Activated naive CD8-positive, alpha-beta T cell treated with anti-CD3 and anti-CD28 coated beads, Interleukin-2, amount 10 ng/mL, durations not matched to agents 7 days and 5 days (primary cell): ENCODE data around the gene ARHGAP18. TPM values are rescaled to one million over a fixed set of nuclear protein-coding genes. Genes with fewer than 3 reads are reported as not detected.

ENCODE experiments used
- ATAC-seq: fragments of 150-1000 bp; cut with Tn5 transposase; one replicate; pipeline ENCODE4 v1.10.0; 2021; ENCODE audit warnings: low read depth, moderate library complexity
- POLR2A ChIA-PET: fragments of 350-600 bp; sonication (Branson Sonifier 250); formaldehyde crosslinking; loops from one replicate; lab custom pipeline; 2021; ENCODE audit warnings: antibody characterized with exemption; lab: Charles Lee
- DNase-seq: peaks from one replicate; pipeline ENCODE4 v3.0.0; 2021
- H3K27ac Mint-ChIP-seq: one replicate; pipeline ENCODE4 v1.8.0; 2022; ENCODE audit warnings: mild to moderate bottlenecking, mixed read lengths
- H3K27me3 Mint-ChIP-seq: one replicate; pipeline ENCODE4 v1.8.0; 2022; ENCODE audit warnings: mild to moderate bottlenecking, moderate library complexity, mixed read lengths
- H3K36me3 Mint-ChIP-seq: one replicate; pipeline ENCODE4 v1.8.0; 2021; ENCODE audit warnings: mild to moderate bottlenecking, mixed read lengths
- H3K4me1 Mint-ChIP-seq: one replicate; pipeline ENCODE4 v1.8.0; 2021; ENCODE audit warnings: mixed read lengths
- H3K4me3 Mint-ChIP-seq: one replicate; pipeline ENCODE4 v1.8.0; 2022; ENCODE audit warnings: mild to moderate bottlenecking, moderate library complexity, mixed read lengths
- H3K9me3 Mint-ChIP-seq: one replicate; pipeline ENCODE4 v1.8.0; 2021; ENCODE audit warnings: mixed read lengths
- total RNA-seq, 2 experiments: library from RNA; stranded (reverse); gene quantifications; one replicate each; pipeline ENCODE4 v1.2.3, GENCODE V29; 2021

Gene ARHGAP18
- total RNA-seq, 2 experiments from 2014 or later: 12.1 to 12.7 TPM

GRCh38 chr6:129667621-129668020 is 42.4 kb downstream of the ARHGAP18 start:
- Mint-ChIP-seq H3K4me3 (no peak overlapping the region), H3K4me1 (peaks cover 24% of the 10 kb centered on the region), H3K27me3 (no peaks in the 10 kb centered on the region), H3K9me3 (no peaks in the 10 kb centered on the region), H3K27ac (no peak overlapping the region), H3K36me3 (peaks cover 3% of the 10 kb centered on the region)
- POLR2A ChIA-PET: no interaction called here
- ATAC-seq: no peak
- DNase-seq: no peak

GRCh38 chr6:129667034-129667433 is 42.9 kb downstream of the ARHGAP18 start:
- peaks cover 3% of the 10 kb centered on the region for H3K36me3 Mint-ChIP-seq
- H3K27ac Mint-ChIP-seq: no peak overlapping the region
- no peaks in the 10 kb centered on the region for H3K9me3 Mint-ChIP-seq
- DNase-seq: no peak
- peaks cover 20% of the 10 kb centered on the region for H3K4me1 Mint-ChIP-seq
- H3K27me3 Mint-ChIP-seq: no peaks in the 10 kb centered on the region
- no peak for ATAC-seq
- POLR2A ChIA-PET: no interaction called here
- no peak overlapping the region for H3K4me3 Mint-ChIP-seq

GRCh38 chr6:129665555-129665954 is 44.4 kb downstream of the ARHGAP18 start:
- no peaks in the 10 kb centered on the region for H3K9me3 Mint-ChIP-seq
- no peaks in the 10 kb centered on the region for H3K27me3 Mint-ChIP-seq
- no peak overlapping the region for H3K4me3 Mint-ChIP-seq
- H3K4me1 Mint-ChIP-seq: peaks cover 11% of the 10 kb centered on the region
- POLR2A ChIA-PET: no interaction called here
- ATAC-seq (no peak), DNase-seq (no peak)
- no peak overlapping the region for H3K27ac Mint-ChIP-seq
- H3K36me3 Mint-ChIP-seq: peaks cover 3% of the 10 kb centered on the region

- ATAC-seq: no peak
- POLR2A ChIA-PET: no interaction called here
- no peak for DNase-seq
- Mint-ChIP-seq H3K4me3 (no peak overlapping the region), H3K27me3 (no peaks in the 10 kb centered on the region), H3K9me3 (no peaks in the 10 kb centered on the region), H3K4me1 (peaks cover 14% of the 10 kb centered on the region), H3K27ac (no peak overlapping the region), H3K36me3 (peaks cover 5% of the 10 kb centered on the region)
Observed at GRCh38 chr6:129663531-129663930, 46.4 kb downstream of the ARHGAP18 start.

GRCh38 chr6:129662980-129663431 is 47.0 kb downstream of the ARHGAP18 start:
- H3K4me3 Mint-ChIP-seq: no peak overlapping the region
- no peak overlapping the region for H3K27ac Mint-ChIP-seq
- peaks cover 5% of the 10 kb centered on the region for H3K36me3 Mint-ChIP-seq
- peaks cover 14% of the 10 kb centered on the region for H3K4me1 Mint-ChIP-seq
- DNase-seq (no peak), ATAC-seq (no peak)
- H3K27me3 Mint-ChIP-seq: no peaks in the 10 kb centered on the region
- H3K9me3 Mint-ChIP-seq: no peaks in the 10 kb centered on the region
- POLR2A ChIA-PET: no interaction called here

GRCh38 chr6:129662406-129662766 is 47.6 kb downstream of the ARHGAP18 start:
- Mint-ChIP-seq H3K36me3 (peaks cover 5% of the 10 kb centered on the region), H3K4me1 (peaks cover 14% of the 10 kb centered on the region), H3K4me3 (no peak overlapping the region), H3K27me3 (no peaks in the 10 kb centered on the region), H3K9me3 (no peaks in the 10 kb centered on the region), H3K27ac (no peak overlapping the region)
- POLR2A ChIA-PET: no interaction called here
- ATAC-seq (no peak), DNase-seq (no peak)

- DNase-seq: no peak
- POLR2A ChIA-PET: no interaction called here
- Mint-ChIP-seq H3K9me3 (no peaks in the 10 kb centered on the region), H3K4me3 (no peak overlapping the region), H3K4me1 (peaks cover 14% of the 10 kb centered on the region), H3K36me3 (peaks cover 5% of the 10 kb centered on the region), H3K27ac (no peak overlapping the region), H3K27me3 (no peaks in the 10 kb centered on the region)
- ATAC-seq: no peak
Observed at GRCh38 chr6:129661536-129662405, 48.2 kb downstream of the ARHGAP18 start.

- no peak overlapping the region for H3K4me3 Mint-ChIP-seq
- no peak for DNase-seq
- POLR2A ChIA-PET: no interaction called here
- H3K9me3 Mint-ChIP-seq: no peaks in the 10 kb centered on the region
- H3K4me1 Mint-ChIP-seq: peaks cover 8% of the 10 kb centered on the region
- H3K36me3 Mint-ChIP-seq: peaks cover 7% of the 10 kb centered on the region
- ATAC-seq: no peak
- no peaks in the 10 kb centered on the region for H3K27me3 Mint-ChIP-seq
- no peak overlapping the region for H3K27ac Mint-ChIP-seq
Observed at GRCh38 chr6:129660346-129660676, 49.7 kb downstream of the ARHGAP18 start.

- Mint-ChIP-seq H3K27ac (no peak overlapping the region), H3K27me3 (no peaks in the 10 kb centered on the region), H3K4me1 (peaks cover 10% of the 10 kb centered on the region), H3K4me3 (no peak overlapping the region), H3K36me3 (peaks cover 8% of the 10 kb centered on the region), H3K9me3 (no peaks in the 10 kb centered on the region)
- POLR2A ChIA-PET: no interaction called here
- DNase-seq (no peak), ATAC-seq (no peak)
Observed at GRCh38 chr6:129659590-129660345, 50.2 kb downstream of the ARHGAP18 start.

- ATAC-seq: no peak
Observed at GRCh38 chr6:129659167-129659566, 50.8 kb downstream of the ARHGAP18 start.

GRCh38 chr6:129657483-129657882 is 52.5 kb downstream of the ARHGAP18 start:
- peaks cover 6% of the 10 kb centered on the region for H3K36me3 Mint-ChIP-seq
- POLR2A ChIA-PET: no interaction called here
- no peak overlapping the region for H3K27ac Mint-ChIP-seq
- no peaks in the 10 kb centered on the region for H3K27me3 Mint-ChIP-seq
- H3K4me3 Mint-ChIP-seq: no peak overlapping the region
- H3K4me1 Mint-ChIP-seq: peaks cover 9% of the 10 kb centered on the region
- ATAC-seq: no peak
- no peak for DNase-seq
- no peaks in the 10 kb centered on the region for H3K9me3 Mint-ChIP-seq

More at GRCh38 chr6:129659167-129659566, 50.8 kb downstream of the ARHGAP18 start:
- no peak for DNase-seq
- Mint-ChIP-seq H3K36me3 (peaks cover 5% of the 10 kb centered on the region), H3K4me1 (peaks cover 7% of the 10 kb centered on the region), H3K27ac (no peak overlapping the region), H3K27me3 (no peaks in the 10 kb centered on the region), H3K9me3 (no peaks in the 10 kb centered on the region), H3K4me3 (no peak overlapping the region)
- POLR2A ChIA-PET: no interaction called here

GRCh38 chr6:129655334-129655733 is 54.6 kb downstream of the ARHGAP18 start:
- POLR2A ChIA-PET: no interaction called here
- Mint-ChIP-seq H3K9me3 (no peaks in the 10 kb centered on the region), H3K4me1 (peaks cover 16% of the 10 kb centered on the region), H3K36me3 (peaks cover 11% of the 10 kb centered on the region), H3K27me3 (peaks cover 5% of the 10 kb centered on the region), H3K4me3 (no peak overlapping the region), H3K27ac (no peak overlapping the region)
- DNase-seq (no peak), ATAC-seq (no peak)

- Mint-ChIP-seq H3K27ac (no peak overlapping the region), H3K4me1 (peaks cover 15% of the 10 kb centered on the region), H3K9me3 (no peaks in the 10 kb centered on the region), H3K27me3 (peaks cover 5% of the 10 kb centered on the region), H3K4me3 (no peak overlapping the region), H3K36me3 (peaks cover 8% of the 10 kb centered on the region)
- POLR2A ChIA-PET: no interaction called here
- DNase-seq (no peak), ATAC-seq (no peak)
Observed at GRCh38 chr6:129653746-129654145, 56.2 kb downstream of the ARHGAP18 start.

- Mint-ChIP-seq H3K27me3 (peaks cover 5% of the 10 kb centered on the region), H3K4me3 (no peak overlapping the region), H3K4me1 (peaks cover 16% of the 10 kb centered on the region), H3K27ac (no peak overlapping the region), H3K9me3 (no peaks in the 10 kb centered on the region), H3K36me3 (peaks cover 8% of the 10 kb centered on the region)
- DNase-seq (no peak), ATAC-seq (no peak)
- POLR2A ChIA-PET: no interaction called here
Observed at GRCh38 chr6:129653229-129653628, 56.7 kb downstream of the ARHGAP18 start.
